Astrocyte of the cerebellum (primary cell): ENCODE measurements around the gene AK8.

Experiments
- DNase-seq: peaks from one replicate; pipeline ENCODE4 v3.0.0-alpha.2; 2011; ENCODE audit warnings: low read depth
- H3K4me3 ChIP-seq: 2 replicates; pipeline ENCODE4 v1.5.1; 2011; ENCODE audit warnings: mild to moderate bottlenecking, low read depth, low read length, moderate library complexity
- in situ Hi-C: cut with HindIII; loops from 2 replicates; pipeline ENCODE4 v1.10.0; 2017; ENCODE audit warnings: low sequenced_read_pairs
- TF ChIP-seq, protein P1 (sequence below): IDR thresholded peaks from 2 replicates; pipeline ENCODE4 v1.5.1; 2012; ENCODE audit warnings: low read length, low read depth, moderate library complexity, mild to moderate bottlenecking; ENCODE audit errors: missing control alignments

AK8 gene

DNA sequence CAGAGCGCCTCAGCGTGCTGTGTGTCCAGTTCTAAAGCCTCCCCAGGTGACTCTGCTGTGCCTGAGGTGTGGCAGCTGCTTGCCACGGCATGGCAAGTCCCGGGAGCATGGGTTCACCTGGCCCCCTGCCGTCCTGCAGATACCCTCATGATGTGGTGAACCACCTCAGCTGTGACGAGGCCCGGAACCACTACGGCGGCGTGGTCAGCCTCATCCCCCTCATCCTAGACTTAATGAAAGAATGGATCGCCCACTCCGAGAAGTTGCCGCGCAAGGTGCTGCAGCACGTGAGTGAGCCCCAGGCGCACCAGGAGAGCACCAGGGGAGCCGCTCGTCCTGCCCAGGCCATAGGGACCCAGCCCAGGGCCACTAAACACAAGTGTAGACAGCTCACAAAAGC lies 10.1 kb upstream of the AK8 start:
- H3K4me3 ChIP-seq: no peak overlapping the region
- in situ Hi-C loops: no loop called here
- DNase-seq: no peak
- TF ChIP-seq, protein P1, sequence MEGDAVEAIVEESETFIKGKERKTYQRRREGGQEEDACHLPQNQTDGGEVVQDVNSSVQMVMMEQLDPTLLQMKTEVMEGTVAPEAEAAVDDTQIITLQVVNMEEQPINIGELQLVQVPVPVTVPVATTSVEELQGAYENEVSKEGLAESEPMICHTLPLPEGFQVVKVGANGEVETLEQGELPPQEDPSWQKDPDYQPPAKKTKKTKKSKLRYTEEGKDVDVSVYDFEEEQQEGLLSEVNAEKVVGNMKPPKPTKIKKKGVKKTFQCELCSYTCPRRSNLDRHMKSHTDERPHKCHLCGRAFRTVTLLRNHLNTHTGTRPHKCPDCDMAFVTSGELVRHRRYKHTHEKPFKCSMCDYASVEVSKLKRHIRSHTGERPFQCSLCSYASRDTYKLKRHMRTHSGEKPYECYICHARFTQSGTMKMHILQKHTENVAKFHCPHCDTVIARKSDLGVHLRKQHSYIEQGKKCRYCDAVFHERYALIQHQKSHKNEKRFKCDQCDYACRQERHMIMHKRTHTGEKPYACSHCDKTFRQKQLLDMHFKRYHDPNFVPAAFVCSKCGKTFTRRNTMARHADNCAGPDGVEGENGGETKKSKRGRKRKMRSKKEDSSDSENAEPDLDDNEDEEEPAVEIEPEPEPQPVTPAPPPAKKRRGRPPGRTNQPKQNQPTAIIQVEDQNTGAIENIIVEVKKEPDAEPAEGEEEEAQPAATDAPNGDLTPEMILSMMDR: no peak

- no peak overlapping the region for H3K4me3 ChIP-seq
- in situ Hi-C loops: no loop called here
- no peak for DNase-seq
- TF ChIP-seq, protein P1: no peak
These were observed 9.4 kb upstream of the AK8 start for GRCh38 chr9:132887181-132888120.

DNA sequence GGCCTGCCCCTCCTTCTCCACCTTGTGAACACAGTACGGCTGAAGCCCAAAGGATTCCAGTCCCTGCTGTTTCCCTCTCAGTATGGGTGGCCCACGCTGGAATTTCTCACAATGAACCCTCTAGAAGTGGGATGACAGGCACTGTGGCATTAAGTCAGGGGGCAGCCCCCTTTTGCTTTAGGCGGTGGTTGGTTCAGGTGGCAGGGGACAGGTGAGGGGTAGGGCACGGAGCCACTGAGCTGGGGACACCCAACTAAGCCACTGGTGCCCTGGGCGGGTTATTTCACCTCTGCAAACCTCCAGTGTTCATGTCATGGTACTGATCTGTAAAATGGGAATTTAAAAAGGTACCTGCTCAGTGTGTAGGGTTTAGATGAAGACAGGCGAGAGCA lies 8.2 kb upstream of the AK8 start:
- TF ChIP-seq, protein P1: no peak
- no peak for DNase-seq
- H3K4me3 ChIP-seq: no peak overlapping the region
- in situ Hi-C loops: no loop called here

DNA sequence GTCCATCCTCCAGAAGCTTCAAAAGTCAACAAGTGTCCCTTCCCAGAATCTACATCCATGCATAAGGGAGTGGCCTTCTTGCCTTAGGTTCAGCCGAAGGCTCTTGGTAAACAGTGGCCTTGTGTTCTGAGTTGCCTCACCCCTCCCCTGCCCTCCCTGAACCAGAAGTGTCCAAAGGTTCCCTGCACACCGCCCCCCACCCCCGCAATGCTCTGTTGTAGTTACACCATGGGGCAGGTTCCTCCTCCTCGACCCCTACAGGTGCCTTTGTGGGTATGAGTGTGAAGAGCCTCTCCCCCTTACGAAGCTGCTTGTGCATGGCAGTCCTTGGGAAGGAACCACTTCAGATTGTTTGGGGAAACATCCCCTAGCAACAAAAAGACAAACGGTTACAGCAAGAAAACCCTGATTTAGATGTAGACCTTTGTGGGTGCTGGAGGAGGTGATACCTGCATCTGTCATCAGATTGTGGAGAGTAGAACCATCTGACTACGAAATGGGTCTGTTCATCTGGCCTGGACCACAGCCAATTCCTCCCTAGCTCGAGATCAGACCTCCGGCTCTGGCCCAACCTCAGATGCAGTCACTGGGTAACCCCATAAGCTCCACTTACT lies 7.7 kb upstream of the AK8 start:
- TF ChIP-seq, protein P1: no peak
- in situ Hi-C loops: no loop called here

DNA sequence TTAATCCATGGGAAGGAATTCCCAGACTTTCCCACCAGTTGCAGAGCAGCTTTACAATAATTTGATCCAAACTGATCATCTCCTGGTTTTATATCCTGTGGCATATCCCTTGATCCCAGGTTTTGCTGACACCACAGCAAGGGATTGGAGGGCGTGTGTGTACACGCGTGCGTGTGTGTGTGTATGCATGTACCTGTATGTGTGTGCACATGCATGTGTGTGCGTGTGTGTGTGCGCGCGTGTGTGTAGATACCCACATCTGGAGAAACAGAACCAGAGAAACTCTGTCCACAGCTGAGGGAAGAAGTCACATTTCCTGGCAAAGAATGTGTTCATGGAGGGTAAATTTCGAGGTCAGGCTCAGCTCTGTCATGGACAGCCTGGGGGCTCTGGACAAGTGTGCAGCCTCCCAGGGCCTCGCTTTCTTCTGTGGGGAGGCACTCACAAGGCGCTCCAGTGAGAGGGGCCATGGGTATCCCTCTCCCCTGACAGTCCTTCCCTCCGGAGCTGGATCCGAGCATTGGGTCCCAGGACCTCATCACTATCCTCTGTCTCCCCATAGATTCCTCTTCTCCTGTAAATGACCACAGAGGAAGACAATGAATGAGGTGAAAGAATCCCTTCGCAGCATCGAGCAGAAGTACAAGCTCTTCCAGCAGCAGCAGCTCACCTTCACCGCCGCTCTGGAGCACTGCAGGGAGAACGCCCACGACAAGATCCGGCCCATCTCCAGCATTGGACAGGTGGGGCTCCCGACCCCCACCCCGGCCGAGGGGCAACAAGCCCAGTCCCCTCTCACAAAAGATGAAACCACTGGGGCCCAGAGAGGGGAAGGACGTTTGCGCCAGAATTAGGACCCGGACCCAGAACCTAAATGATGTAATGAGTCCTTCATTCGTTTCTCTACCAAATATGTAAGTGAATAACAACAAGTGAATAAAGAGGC lies 5.5 kb upstream of the AK8 start:
- H3K4me3 ChIP-seq: no peak overlapping the region
- TF ChIP-seq, protein P1: no peak
- in situ Hi-C loops: no loop called here
- no peak for DNase-seq

More for the DNA sequence above, 7.7 kb upstream of the AK8 start:
- no peak for DNase-seq
- no peak overlapping the region for H3K4me3 ChIP-seq

- DNase-seq: no peak
- TF ChIP-seq, protein P1: no peak
- in situ Hi-C loops: no loop called here
- no peak overlapping the region for H3K4me3 ChIP-seq
These were observed 4.5 kb upstream of the AK8 start for GRCh38 chr9:132882616-132883015.
